Eye (tissue), 1 donor: ENCODE results near the gene SPATA24.
A peak's percentile ranks its signal among the peaks of the same experiment; 100 is the strongest.
"Not testable (repeated sequence)": the region's sequence is repeated elsewhere in the genome, so short reads cannot be mapped to it uniquely, and the experiment has no call there.

Experiments
- DNase-seq: peaks from one replicate; pipeline ENCODE4 v3.0.0-alpha.2; 2015

The SPATA24 gene

DNA sequence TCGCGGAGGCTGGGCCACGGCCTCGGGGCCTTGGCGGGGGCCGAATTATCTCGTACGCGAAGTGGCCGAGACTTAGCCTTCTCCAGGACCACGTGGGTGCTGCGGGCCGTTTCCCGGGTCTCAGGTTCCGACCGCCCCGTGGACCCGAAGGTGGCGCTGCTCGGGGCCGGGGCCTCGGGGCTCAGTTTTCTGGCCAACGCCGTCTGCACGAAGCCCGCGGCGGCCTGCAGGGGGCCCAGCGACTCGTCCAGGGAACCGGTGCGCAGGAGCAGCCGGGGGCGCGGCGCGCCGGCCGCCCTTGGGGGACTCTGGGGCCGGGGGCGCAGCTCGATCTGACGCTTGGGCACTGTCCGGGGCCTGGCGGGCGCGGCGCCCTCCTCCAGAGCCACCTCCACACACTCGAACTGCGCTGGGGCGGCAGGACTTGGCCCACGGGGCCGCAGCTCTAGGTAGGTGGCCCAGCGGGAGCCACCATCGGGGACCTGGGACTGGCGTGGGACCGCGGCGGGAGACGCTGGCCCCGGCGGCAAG, 9.7 kb downstream of the SPATA24 start:
- peak; percentile 71 for DNase-seq

GRCh38 chr5:139393497-139394122, 10.3 kb downstream of the SPATA24 start:
- peak; percentile 63 for DNase-seq

DNA sequence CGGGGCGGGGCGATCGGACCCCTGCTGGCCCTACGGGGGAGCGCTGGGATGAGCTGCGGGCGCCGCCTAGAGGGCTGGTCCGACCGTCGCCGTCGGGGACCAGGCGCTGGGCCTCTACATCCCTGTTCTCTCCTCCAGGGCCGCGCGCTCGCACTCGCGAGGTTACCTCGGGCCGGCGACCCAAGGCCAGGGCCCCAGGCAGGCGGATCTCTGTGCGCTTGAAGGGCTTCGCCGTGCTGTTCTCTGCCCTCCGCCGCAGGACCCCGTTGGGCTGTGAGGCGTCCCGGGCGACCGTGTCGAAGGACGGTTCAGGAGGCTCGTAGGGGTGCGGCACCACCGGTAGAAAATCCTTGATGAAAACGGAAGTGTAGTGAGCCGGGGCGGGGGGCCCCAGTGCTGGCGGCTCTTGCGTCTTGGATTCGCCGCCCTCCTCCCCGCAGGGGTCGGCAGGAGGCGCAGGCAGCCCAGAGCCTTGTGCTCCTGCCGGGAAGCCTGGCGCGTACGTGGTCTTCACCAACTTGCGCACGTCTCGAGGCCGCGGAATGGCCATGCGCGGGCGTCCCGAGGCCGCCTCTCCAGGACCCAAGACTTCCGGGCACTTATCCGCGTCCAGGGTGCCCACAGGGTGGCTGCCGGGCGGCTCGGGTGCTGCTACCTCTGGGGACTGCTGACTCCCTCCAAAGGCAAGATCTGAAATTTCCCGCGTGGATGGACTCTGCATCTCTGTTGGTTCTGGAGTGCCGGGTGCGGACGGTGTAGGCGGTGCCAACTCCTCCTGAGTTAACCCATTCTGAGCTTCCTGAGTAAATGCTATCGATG, 11.0 kb downstream of the SPATA24 start:
- peak; percentile 73 for DNase-seq

GRCh38 chr5:139392324-139392677, 11.6 kb downstream of the SPATA24 start:
- DNase-seq, result no peak

GRCh38 chr5:139391570-139392323, 12.1 kb downstream of the SPATA24 start:
- no peak for DNase-seq

DNA sequence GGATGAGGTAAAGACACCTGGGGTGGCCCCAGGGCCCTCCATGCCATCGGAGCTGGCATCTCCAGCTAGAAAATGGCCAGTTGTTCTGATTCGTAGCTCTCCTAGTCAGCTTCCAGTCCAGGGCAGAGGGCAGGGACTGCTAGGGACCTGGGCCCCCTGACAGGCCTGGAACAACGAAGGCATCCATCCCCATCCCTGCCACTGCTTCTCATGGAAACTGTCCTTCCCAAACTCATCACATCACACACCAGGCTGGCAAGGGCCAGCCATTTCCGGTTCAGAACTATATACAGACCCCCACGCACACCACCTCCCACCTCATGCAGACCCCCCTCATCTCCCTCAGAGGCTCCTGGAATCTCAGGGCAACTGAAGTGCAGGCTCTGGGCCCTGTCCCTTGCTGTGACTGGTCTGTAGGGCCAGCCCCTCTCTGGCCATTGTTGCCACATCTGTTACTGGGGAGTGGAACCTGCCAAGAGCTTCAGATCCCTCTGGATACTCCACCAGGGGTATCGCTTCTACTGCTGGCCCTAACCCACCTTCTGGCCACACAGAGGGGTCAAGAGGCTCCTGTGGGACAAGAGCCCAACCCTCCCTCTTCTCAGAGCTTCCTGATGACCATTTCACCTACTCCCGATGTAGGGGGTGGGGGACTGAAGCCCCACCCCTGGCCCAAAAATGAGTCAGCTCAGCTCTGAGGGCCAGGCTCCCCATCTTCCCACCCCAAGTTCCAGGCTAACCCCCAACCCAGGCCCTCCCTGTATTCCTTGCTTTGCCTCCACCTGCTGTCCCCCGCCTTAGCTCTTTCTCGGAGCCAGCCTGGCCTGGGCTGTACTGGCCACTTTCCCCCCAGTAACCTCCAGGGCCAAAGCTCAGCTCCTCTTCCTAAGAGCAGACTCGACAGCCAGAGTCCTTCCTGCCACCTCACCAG, 13.0 kb downstream of the SPATA24 start:
- DNase-seq, result no peak

- no peak for DNase-seq
Observed at GRCh38 chr5:139389701-139390638, 13.9 kb downstream of the SPATA24 start, which contains the start of gene MZB1. Gene MZB1, minus strand, starts transcription at chr5:139389913. Its CDS starts 57 bp downstream, at chr5:139389856.

GRCh38 chr5:139388198-139388821, 15.6 kb downstream of the SPATA24 start:
- no peak for DNase-seq

- DNase-seq, result no peak
Observed at GRCh38 chr5:139387611-139388197, 16.2 kb downstream of the SPATA24 start.

DNA sequence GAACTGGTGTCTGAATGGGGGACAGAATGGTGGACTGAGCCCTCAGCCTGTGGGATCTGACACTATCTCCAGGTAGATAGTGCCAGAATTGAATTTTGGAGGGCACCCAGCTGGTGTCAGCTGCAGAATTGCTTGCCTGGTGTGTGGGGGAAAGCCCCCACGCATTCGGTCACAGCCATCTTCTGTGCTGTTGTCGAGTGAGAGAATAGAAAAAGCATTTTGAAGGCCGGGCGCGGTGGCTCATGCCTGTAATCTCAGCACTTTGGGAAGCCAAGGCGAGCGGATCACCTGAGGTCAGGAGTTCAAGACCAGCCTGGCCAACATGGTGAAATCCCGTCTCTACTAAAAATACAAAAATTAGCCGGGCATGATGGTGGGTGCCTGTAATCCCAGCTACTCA, 16.9 kb downstream of the SPATA24 start:
- not testable (repeated sequence) for DNase-seq

DNA sequence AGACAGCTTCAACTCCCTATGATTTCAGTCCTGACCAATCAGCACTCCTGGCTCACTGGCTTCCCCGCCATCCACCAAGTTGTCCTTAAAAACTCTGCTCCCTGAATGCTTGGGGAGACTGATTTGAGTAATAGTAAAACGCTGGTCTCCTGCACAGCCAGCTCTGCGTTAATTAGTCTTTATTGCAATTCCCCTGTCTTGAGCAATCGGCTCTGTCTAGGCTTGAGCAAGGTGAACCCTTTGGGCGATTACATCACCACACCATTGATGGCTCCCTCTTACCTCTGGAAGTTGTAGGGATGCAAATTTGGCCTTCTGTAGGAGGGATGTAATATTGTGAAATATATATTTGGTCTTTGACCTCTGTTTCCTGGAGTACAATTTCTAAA, 17.8 kb downstream of the SPATA24 start:
- no peak for DNase-seq

DNA sequence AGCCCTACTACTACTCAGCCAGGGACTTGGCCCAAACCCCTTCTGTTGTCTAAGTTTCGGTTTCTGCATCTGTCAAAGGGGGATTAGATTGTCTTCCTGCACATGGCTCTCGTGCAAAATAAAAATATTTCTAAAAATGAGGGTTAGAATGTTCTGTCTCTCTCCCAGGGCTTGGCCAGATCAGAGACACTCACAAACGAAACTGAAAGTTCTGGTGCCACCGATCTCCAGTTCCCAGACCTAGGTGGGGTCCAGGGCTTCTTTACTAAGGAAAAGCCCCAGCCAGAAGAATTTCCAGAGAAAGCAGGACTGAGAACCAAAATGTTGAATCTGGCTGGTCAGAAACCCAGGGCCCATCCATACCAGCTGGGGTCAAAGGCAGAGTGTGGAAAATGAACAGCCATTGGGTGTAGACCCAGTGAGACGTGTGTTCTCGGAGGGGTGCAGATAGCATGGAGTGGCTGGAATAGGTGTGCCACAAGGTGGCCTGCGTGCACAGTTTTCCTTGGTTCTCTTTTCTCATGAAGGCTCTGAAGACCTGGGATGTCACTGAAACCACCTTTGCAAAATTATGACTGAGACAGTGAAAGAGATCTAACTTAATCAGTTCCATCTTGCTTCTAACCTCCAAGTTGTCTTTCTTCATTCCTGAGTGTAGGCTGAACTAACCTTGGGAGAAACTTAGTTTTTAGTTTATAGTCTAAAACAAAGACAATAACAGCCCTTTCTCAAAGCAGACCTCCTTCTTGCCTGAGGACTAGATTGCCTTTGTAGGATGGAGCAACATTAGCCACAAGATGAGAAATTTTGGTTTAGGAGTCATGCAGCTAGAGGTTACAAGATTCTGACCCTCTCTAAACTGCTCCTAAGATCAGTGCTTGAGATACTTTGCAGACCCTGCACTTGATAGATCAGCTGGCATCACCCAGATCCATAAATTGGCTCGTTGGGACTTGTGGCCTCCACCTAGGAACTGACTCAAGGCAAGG, 18.5 kb downstream of the SPATA24 start:
- DNase-seq, result no peak

DNA sequence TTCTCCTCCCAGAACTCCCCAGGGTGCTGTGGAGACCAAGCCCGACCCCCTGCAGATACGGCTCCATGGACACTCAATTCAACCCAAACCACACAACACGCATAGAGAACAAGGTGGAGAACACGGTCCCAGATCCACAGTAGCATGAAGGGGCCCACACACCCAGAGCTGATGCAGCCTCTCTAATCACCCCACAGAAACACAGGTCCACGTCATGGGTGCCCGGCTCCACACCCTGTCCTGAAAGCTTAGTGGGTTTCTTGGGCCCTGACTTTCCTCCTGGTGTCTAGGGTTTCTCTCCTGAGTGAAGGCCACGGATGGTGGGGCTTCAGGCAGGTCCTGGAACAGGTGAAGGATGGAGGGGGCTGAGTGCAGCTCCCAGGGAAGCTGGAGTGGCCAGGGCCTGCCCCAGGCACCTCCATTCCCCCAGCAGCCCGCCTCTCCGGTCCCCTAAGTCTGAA, 19.3 kb downstream of the SPATA24 start:
- DNase-seq, result no peak

- no peak for DNase-seq
Observed at GRCh38 chr5:139383993-139384590, 19.8 kb downstream of the SPATA24 start.

DNA sequence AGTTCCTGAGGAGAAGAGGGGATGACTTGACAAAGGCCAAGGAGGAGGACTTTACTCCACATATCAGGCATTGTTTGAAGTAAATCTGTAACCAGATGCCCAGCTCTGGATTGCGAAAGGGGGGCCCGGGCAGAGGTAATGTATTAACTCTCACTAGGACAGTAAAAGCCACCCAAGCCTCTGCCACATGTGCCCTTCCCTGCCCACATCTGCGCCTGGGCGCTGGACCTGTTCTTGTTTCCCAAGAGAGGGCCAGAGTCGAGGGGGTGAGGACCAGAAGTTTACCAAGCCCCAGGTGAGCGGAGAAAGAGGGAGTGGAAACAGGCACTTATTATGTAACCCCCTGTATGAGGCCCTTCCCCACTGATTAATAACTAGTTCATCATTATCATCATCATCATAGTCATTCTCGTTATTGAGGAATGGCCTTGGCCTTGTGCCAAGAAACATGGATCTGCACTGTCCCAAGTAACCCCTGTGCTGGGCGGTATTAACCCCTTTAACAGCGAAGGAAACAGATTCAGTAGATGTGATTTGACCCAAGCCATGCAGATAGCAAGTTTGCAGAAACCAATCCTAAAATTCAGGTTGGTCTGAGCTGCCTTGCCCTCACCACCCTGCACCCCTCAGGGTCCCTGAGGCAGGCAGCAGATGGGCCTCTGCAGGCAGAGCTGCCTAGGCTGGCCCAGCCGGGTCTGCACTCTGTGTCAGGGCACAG, 20.5 kb downstream of the SPATA24 start, which contains the start of gene SLC23A1:
Gene SLC23A1 (minus strand): TSS at position 23 of the 718 bp plus-strand sequence. CDS start 44 bp downstream, outside the sequence.
- no peak for DNase-seq

- DNase-seq, result no peak
Observed at GRCh38 chr5:139382807-139383206, 21.1 kb downstream of the SPATA24 start.
